Mucosa of descending colon (tissue), 3 donors: ENCODE results near the gene IL31RA. TPM values are rescaled to one million over a fixed set of nuclear protein-coding genes. Genes with fewer than 3 reads are reported as not detected.

Experiments
- ATAC-seq: fragments of 200-7000 bp; cut with Tn5 transposase; one replicate; pipeline ENCODE4 v1.9.1; 2020; ENCODE audit warnings: mild to moderate bottlenecking, moderate library complexity
- DNase-seq, 3 donors: peaks; one replicate each; pipeline ENCODE4 v3.0.0-alpha.2; 2020
- H3K36me3 ChIP-seq: fragments of 200-600 bp; one replicate; pipeline ENCODE4 v1.8.0; 2021; ENCODE audit warnings: low read depth, mild to moderate bottlenecking
- H3K4me1 ChIP-seq: fragments of 200-600 bp; one replicate; pipeline ENCODE4 v1.8.0; 2021; ENCODE audit warnings: low read depth, mild to moderate bottlenecking
- H3K4me3 ChIP-seq: fragments of 200-600 bp; one replicate; pipeline ENCODE4 v1.8.0; 2021; ENCODE audit warnings: mild to moderate bottlenecking
- H3K9me3 ChIP-seq: fragments of 200-600 bp; one replicate; pipeline ENCODE4 v1.8.0; 2021; ENCODE audit warnings: mild to moderate bottlenecking
- intact Hi-C, 2 donors: fragments of 100-400 bp; cut with DNase I in 1 of 2; cut with micrococcal nuclease in 1 of 2; formaldehyde crosslinking; loops; one replicate each; pipeline versions ENCODE4 v1.11.0 to v1.11.1; 2022; cut with DNase I, micrococcal nuclease
- total RNA-seq, 3 donors: library from RNA; stranded (reverse); fragmentation: NEBNext Ultra II Directional in 2 of 3; extraction: Animal tissue kit (Norgen Biotek cat#: 25700) in 2 of 3; gene quantifications; one replicate each; pipeline versions ENCODE4 v1.2.1 to v1.2.4, GENCODE V29; 2021 to 2023
- TF ChIP-seq, protein P1 (sequence below): fragments of 200-600 bp; IDR thresholded peaks from one replicate; pipeline ENCODE4 v1.8.0; 2022; ENCODE audit warnings: antibody characterized with exemption, mild to moderate bottlenecking
- donor health status: DM: no; HTN: no; CAD: no; lungs with moderate emphysema.
- donor health status: DM: no; HTN: no; CAD: no.
- donor health status: DM: no; HTN: yes; CAD: no.

The IL31RA gene
- total RNA-seq, 3 donors from 2014 or later: 0.12 TPM; not detected in 2

DNA sequence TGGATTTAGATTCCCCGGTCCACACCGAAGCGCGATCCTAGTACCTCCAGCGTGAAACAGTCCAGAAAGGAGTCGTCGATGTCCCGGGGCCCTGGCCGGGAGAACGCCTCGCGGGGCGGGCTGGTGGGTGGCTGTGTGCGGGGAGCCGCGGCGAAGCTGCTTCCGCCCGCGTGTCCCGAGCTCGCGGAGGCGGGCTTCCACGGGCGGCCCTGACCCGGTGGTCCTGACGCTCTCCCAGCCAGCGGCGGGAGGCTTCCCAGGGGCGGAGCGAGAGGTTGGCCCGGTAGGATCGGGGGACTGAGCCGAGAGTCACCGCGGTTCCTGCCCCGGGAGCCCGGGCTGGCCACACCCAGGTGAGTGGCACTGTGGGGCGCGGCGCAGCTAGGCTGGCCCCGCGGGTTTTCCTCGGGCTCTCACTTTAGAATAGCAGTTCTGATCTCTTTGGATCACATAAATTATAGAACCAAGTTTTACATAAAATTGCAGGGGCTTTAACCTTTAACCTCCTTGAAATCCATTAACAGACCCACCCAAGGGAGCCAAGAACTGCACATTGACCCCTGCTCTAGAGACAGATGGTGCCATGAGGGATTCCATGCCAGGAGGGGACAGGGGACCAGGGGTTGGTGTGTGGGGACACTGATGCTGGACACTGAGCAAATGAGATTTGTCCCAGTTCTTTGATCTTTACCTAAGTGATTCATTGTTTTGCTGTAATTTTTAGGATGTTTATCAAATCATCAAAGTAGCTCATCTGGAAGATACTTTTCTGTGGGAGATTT lies 29.2 kb upstream of the IL31RA start:
- intact Hi-C loops: no loop called here
- H3K4me3 ChIP-seq: no peak overlapping the region
- no peaks in the 10 kb centered on the region for H3K9me3 ChIP-seq
- DNase-seq: peak in 1 of 3 donors; percentile 39
- no peak for ATAC-seq
- H3K36me3 ChIP-seq: no peaks in the 10 kb centered on the region
- no peaks in the 10 kb centered on the region for H3K4me1 ChIP-seq
- TF ChIP-seq, protein P1, sequence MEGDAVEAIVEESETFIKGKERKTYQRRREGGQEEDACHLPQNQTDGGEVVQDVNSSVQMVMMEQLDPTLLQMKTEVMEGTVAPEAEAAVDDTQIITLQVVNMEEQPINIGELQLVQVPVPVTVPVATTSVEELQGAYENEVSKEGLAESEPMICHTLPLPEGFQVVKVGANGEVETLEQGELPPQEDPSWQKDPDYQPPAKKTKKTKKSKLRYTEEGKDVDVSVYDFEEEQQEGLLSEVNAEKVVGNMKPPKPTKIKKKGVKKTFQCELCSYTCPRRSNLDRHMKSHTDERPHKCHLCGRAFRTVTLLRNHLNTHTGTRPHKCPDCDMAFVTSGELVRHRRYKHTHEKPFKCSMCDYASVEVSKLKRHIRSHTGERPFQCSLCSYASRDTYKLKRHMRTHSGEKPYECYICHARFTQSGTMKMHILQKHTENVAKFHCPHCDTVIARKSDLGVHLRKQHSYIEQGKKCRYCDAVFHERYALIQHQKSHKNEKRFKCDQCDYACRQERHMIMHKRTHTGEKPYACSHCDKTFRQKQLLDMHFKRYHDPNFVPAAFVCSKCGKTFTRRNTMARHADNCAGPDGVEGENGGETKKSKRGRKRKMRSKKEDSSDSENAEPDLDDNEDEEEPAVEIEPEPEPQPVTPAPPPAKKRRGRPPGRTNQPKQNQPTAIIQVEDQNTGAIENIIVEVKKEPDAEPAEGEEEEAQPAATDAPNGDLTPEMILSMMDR: no peak

DNA sequence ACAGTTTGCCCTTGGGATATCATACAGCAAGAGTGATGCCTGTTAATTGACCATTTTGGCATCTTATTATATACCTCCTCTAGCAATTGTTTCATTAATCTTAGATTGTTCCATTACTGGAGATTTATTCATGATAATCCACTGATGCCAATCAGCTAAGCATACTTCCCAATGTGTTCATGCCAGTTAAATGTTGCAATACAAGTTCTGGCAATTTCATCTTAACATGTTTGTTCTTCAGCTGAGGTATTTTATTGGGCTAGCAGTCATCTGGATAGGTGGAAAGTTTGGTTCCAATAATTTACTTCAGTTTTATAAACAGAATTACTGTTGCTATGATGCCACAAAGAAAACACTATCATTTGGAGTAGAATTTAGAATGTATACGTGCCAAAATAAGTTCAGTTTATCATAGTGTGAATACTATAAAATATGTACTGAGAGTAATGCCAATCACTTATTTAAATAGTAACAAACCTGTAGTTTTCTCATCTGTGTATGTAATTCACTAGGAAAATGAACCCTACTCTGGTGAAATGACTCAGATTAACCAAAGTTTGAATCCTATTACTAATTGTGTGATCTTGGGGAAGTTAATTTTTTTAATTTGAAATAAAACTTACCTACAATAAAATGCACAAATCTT lies 27.9 kb upstream of the IL31RA start:
- no peak for DNase-seq
- ATAC-seq: no peak
- Histone ChIP-seq H3K4me3 (no peak overlapping the region), H3K4me1 (no peaks in the 10 kb centered on the region), H3K36me3 (no peaks in the 10 kb centered on the region), H3K9me3 (no peaks in the 10 kb centered on the region)
- TF ChIP-seq, protein P1: no peak
- intact Hi-C loops: no loop called here

DNA sequence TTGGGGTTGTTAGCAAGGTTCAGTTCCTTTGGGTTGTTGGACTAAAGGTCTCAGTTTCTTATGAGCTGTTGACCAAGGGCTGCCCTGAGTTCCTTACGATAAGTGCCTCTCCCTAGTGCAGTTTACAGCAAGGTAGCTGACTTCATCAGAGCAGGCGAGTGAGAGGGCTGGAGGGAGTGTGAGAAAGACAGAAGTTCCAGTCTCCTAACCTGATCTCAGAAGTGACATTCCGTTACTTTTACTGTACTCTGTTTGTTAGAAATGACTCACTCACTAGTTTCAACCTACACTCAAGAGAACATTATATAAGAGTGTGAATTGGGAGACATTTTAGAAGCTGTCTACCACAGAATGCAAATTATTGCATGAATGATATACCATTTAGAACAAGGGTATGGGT lies 21.2 kb upstream of the IL31RA start:
- no peaks in the 10 kb centered on the region for H3K36me3 ChIP-seq
- H3K4me3 ChIP-seq: no peak overlapping the region
- intact Hi-C loops: no loop called here
- no peak for DNase-seq
- H3K9me3 ChIP-seq: no peaks in the 10 kb centered on the region
- TF ChIP-seq, protein P1: no peak
- no peaks in the 10 kb centered on the region for H3K4me1 ChIP-seq
- no peak for ATAC-seq

DNA sequence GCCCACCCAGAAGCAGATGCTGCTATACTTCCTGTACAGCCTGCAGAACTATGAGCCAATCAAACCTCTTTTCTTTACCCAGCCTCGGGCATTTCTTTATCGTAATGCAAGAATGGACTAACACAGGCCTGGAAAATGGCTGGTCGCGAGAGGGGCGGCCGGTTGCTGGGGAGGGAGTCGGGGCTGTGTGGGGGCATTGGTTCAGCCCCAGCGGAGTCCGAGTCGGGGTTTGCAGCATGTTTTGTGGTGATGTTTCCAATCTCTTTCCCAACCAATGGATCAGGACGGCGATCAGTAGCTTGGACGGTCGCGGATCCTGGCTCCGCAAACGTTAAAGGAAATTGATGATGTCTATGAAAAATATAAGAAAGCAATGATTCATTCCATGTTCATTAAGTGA lies 18.7 kb upstream of the IL31RA start:
- H3K9me3 ChIP-seq: no peaks in the 10 kb centered on the region
- H3K4me3 ChIP-seq: no peak overlapping the region
- ATAC-seq (no peak), DNase-seq (no peak)
- H3K4me1 ChIP-seq: no peaks in the 10 kb centered on the region
- intact Hi-C loops: no loop called here
- no peaks in the 10 kb centered on the region for H3K36me3 ChIP-seq
- TF ChIP-seq, protein P1: no peak

DNA sequence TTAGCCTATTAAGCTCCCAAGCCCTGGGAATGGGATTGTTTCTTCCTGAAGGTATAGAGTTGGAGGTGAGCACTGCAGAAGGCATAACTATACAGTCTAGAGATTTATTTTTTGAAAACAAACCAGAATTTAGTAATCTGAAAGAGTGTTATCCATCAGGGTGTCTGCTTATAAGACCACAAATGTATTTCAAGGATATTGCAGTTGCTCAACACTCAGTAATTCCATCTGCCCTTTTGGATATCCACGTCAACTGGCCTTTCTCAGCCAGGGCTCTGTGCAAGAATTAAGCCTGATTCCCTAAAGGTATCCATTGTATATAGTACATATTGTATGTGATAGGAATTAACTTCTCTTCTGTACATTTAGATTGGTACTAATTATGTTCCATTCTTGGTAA lies 15.0 kb upstream of the IL31RA start:
- H3K4me1 ChIP-seq: no peaks in the 10 kb centered on the region
- no peaks in the 10 kb centered on the region for H3K9me3 ChIP-seq
- intact Hi-C loops: no loop called here
- DNase-seq (no peak), ATAC-seq (no peak)
- no peaks in the 10 kb centered on the region for H3K36me3 ChIP-seq
- TF ChIP-seq, protein P1: no peak
- no peak overlapping the region for H3K4me3 ChIP-seq
